Measurements from ENCODE around the gene SPEF2. TPM values are rescaled to one million over a fixed set of nuclear protein-coding genes. Genes with fewer than 3 reads are reported as not detected.

Gene SPEF2
- total RNA-seq, 1 experiment from 2014 or later, result 0.15 TPM

- Mint-ChIP-seq H3K4me3 (no peak overlapping the region), H3K4me1 (no peaks in the 10 kb centered on the region), H3K36me3 (no peaks in the 10 kb centered on the region), H3K27ac (no peak overlapping the region), H3K27me3 (ENCODE audit: low read depth) (no peaks in the 10 kb centered on the region), H3K9me3 (no peaks in the 10 kb centered on the region)
- CTCF ChIA-PET, result no interaction called here
- ATAC-seq, result no peak
- TF ChIP-seq ZNF396 (CRISPR knock-in tag; IDR thresholded peaks at IDR 0.05; ENCODE audit: borderline replicate concordance), result no peak
- TF ChIP-seq ZNF281 (CRISPR knock-in tag; IDR thresholded peaks at IDR 0.05), result no peak
- TF ChIP-seq ATF1 (CRISPR knock-in tag; IDR thresholded peaks at IDR 0.05), result no peak
- TF ChIP-seq STAT6 (CRISPR knock-in tag; conservative IDR thresholded peaks at IDR 0.05; ENCODE audit: low read depth), result no peak
- TF ChIP-seq SMAD4 (CRISPR knock-in tag; IDR thresholded peaks at IDR 0.05), result no peak
- TF ChIP-seq ZNF423 (CRISPR knock-in tag; IDR thresholded peaks at IDR 0.05), result no peak
- TF ChIP-seq TEAD4 (CRISPR knock-in tag; IDR thresholded peaks at IDR 0.05), result no peak
- TF ChIP-seq ATF6 (CRISPR knock-in tag; IDR thresholded peaks at IDR 0.05), result no peak
- TF ChIP-seq NR1H2 (CRISPR knock-in tag; IDR thresholded peaks at IDR 0.05), result no peak
- TF ChIP-seq KAT7 (CRISPR knock-in tag; IDR thresholded peaks at IDR 0.05; ENCODE audit: borderline replicate concordance), result no peak
- TF ChIP-seq PRRX2 (CRISPR knock-in tag; IDR thresholded peaks at IDR 0.05), result no peak
- no peak for TF ChIP-seq ZNF263 (CRISPR knock-in tag; IDR thresholded peaks at IDR 0.05; ENCODE audit: low read depth)
- POLR2A ChIA-PET, result no interaction called here
- DNase-seq (ENCODE audit: low spot score), result no peak
These were observed 201.4 kb downstream of the SPEF2 start for GRCh38 chr5:35819026-35819425.

GRCh38 chr5:35819668-35820067, 202.0 kb downstream of the SPEF2 start:
- Mint-ChIP-seq H3K4me3 (no peak overlapping the region), H3K27me3 (ENCODE audit: low read depth) (peaks cover under 1% of the 10 kb centered on the region; the same call in 1 of the 2 replicates), H3K4me1 (no peaks in the 10 kb centered on the region), H3K27ac (no peak overlapping the region), H3K36me3 (no peaks in the 10 kb centered on the region), H3K9me3 (no peaks in the 10 kb centered on the region)
- CTCF ChIA-PET, result no interaction called here
- DNase-seq (ENCODE audit: low spot score), result no peak
- no peak for ATAC-seq
- POLR2A ChIA-PET, result no interaction called here
- TF ChIP-seq USF2 (CRISPR knock-in tag; IDR thresholded peaks at IDR 0.05), result no peak
- TF ChIP-seq ERG (CRISPR knock-in tag; IDR thresholded peaks at IDR 0.05), result no peak
- TF ChIP-seq MLX (CRISPR knock-in tag; IDR thresholded peaks at IDR 0.05), result no peak
- no peak for TF ChIP-seq ZNF281 (CRISPR knock-in tag; IDR thresholded peaks at IDR 0.05)
- TF ChIP-seq, protein P1, sequence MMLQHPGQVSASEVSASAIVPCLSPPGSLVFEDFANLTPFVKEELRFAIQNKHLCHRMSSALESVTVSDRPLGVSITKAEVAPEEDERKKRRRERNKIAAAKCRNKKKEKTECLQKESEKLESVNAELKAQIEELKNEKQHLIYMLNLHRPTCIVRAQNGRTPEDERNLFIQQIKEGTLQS (CRISPR knock-in tag; conservative IDR thresholded peaks at IDR 0.05), result no peak
- TF ChIP-seq ZNF317 (CRISPR knock-in tag; IDR thresholded peaks at IDR 0.05; ENCODE audit: borderline replicate concordance, low read depth), result no peak
- TF ChIP-seq CBFB (CRISPR knock-in tag; IDR thresholded peaks at IDR 0.05; ENCODE audit: low read depth), result no peak
